GM23248 (cell line): ENCODE results near the gene PCBP1.

ENCODE experiments used
- EZH2 ChIP-seq: fragments of 200-600 bp; sonication (generic); IDR thresholded peaks from 2 replicates; pipeline ENCODE4 v1.6.1; 2018; ENCODE audit warnings: antibody characterized with exemption, mild to moderate bottlenecking; ENCODE audit not compliant: insufficient read depth, poor library complexity, severe bottlenecking
- EZH2phosphoT487 ChIP-seq: fragments of 200-600 bp; sonication (generic); IDR thresholded peaks from 2 replicates; pipeline ENCODE4 v1.6.1; 2018; ENCODE audit warnings: antibody characterized with exemption, moderate library complexity, mild to moderate bottlenecking, low read depth; ENCODE audit not compliant: insufficient read depth

GRCh38 chr2:70098032-70098431 lies 10.8 kb downstream of the PCBP1 start:
- TF ChIP-seq EZH2 (no peak), EZH2phosphoT487 (no peak)
